ENCODE measurements around the gene SUFU.

SUFU gene

GRCh38 chr10:102593074-102593803, 89.5 kb downstream of the SUFU start:
- Histone ChIP-seq H4K20me1 (ENCODE audit: insufficient read depth, low read length) (no peaks in the 10 kb centered on the region; the same call in 1 of the 2 replicates), H3K4me2 (ENCODE audit: insufficient read depth, low read length) (no peak overlapping the region), H3K27ac (ENCODE audit: low read length) (no peak overlapping the region), H2AFZ (ENCODE audit: low read depth, low read length) (no peak overlapping the region), H3K9me3 (ENCODE audit: insufficient read depth, low read length, severe bottlenecking) (no peaks in the 10 kb centered on the region), H3K9ac (ENCODE audit: low read depth, low read length) (no peak overlapping the region), H3K79me2 (ENCODE audit: insufficient read depth, low read length) (no peaks in the 10 kb centered on the region), H3K4me1 (ENCODE audit: insufficient read depth, low read length) (no peaks in the 10 kb centered on the region), H3K27me3 (ENCODE audit: insufficient read depth, low read length, poor library complexity) (no peaks in the 10 kb centered on the region), H3K36me3 (ENCODE audit: insufficient read depth, low read length) (peaks cover 20% of the 10 kb centered on the region), H3K4me3 (ENCODE audit: low read depth in 1 of 2, low read length in 2 of 2) (no peak overlapping the region)
- TF ChIP-seq CTCF (IDR thresholded peaks at IDR 0.05; ENCODE audit: borderline replicate concordance, extremely low read depth, low read length, poor library complexity, severe bottlenecking) (no peak), EZH2 (IDR thresholded peaks at IDR 0.05; ENCODE audit: borderline replicate concordance, low read depth, low read length, severe bottlenecking) (no peak)
- ATAC-seq (ENCODE audit: insufficient read depth, low read depth) (no peak), DNase-seq (no peak)

GRCh38 chr10:102593804-102594079, 90.0 kb downstream of the SUFU start:
- Histone ChIP-seq H3K27me3 (ENCODE audit: insufficient read depth, low read length, poor library complexity) (no peaks in the 10 kb centered on the region), H3K4me1 (ENCODE audit: insufficient read depth, low read length) (no peaks in the 10 kb centered on the region), H4K20me1 (ENCODE audit: insufficient read depth, low read length) (no peaks in the 10 kb centered on the region; the same call in 1 of the 2 replicates), H3K4me3 (ENCODE audit: low read depth in 1 of 2, low read length in 2 of 2) (no peak overlapping the region), H3K79me2 (ENCODE audit: insufficient read depth, low read length) (no peaks in the 10 kb centered on the region), H3K9me3 (ENCODE audit: insufficient read depth, low read length, severe bottlenecking) (no peaks in the 10 kb centered on the region), H3K4me2 (ENCODE audit: insufficient read depth, low read length) (no peak overlapping the region), H3K36me3 (ENCODE audit: insufficient read depth, low read length) (peaks cover 23% of the 10 kb centered on the region), H2AFZ (ENCODE audit: low read depth, low read length) (no peak overlapping the region), H3K9ac (ENCODE audit: low read depth, low read length) (no peak overlapping the region), H3K27ac (ENCODE audit: low read length) (no peak overlapping the region)
- no peak for ATAC-seq (ENCODE audit: insufficient read depth, low read depth)
- no peak for DNase-seq
- TF ChIP-seq EZH2 (IDR thresholded peaks at IDR 0.05; ENCODE audit: borderline replicate concordance, low read depth, low read length, severe bottlenecking) (no peak), CTCF (IDR thresholded peaks at IDR 0.05; ENCODE audit: borderline replicate concordance, extremely low read depth, low read length, poor library complexity, severe bottlenecking) (no peak)

GRCh38 chr10:102595293-102595692, 91.5 kb downstream of the SUFU start:
- H3K9me3 ChIP-seq (ENCODE audit: insufficient read depth, low read length, severe bottlenecking): no peaks in the 10 kb centered on the region
- H3K79me2 ChIP-seq (ENCODE audit: insufficient read depth, low read length): no peaks in the 10 kb centered on the region
- no peaks in the 10 kb centered on the region; the same call in 1 of the 2 replicates for H4K20me1 ChIP-seq (ENCODE audit: insufficient read depth, low read length)
- H3K4me1 ChIP-seq (ENCODE audit: insufficient read depth, low read length): no peaks in the 10 kb centered on the region
- no peak overlapping the region for H3K27ac ChIP-seq (ENCODE audit: low read length)
- no peak for ATAC-seq (ENCODE audit: insufficient read depth, low read depth)
- no peak for TF ChIP-seq EZH2 (IDR thresholded peaks at IDR 0.05; ENCODE audit: borderline replicate concordance, low read depth, low read length, severe bottlenecking)
- no peak for TF ChIP-seq CTCF (IDR thresholded peaks at IDR 0.05; ENCODE audit: borderline replicate concordance, extremely low read depth, low read length, poor library complexity, severe bottlenecking)
- peaks cover 38% of the 10 kb centered on the region for H3K36me3 ChIP-seq (ENCODE audit: insufficient read depth, low read length)
- no peak for DNase-seq
- no peaks in the 10 kb centered on the region for H3K27me3 ChIP-seq (ENCODE audit: insufficient read depth, low read length, poor library complexity)
- no peak overlapping the region for H3K4me2 ChIP-seq (ENCODE audit: insufficient read depth, low read length)
- H3K4me3 ChIP-seq (ENCODE audit: low read depth in 1 of 2, low read length in 2 of 2): no peak overlapping the region
- no peak overlapping the region for H2AFZ ChIP-seq (ENCODE audit: low read depth, low read length)
- H3K9ac ChIP-seq (ENCODE audit: low read depth, low read length): no peak overlapping the region
